H9 (cell line): ENCODE results near the gene ACSL4. TPM values are rescaled to one million over a fixed set of nuclear protein-coding genes. Genes with fewer than 3 reads are reported as not detected.

ENCODE experiments used
- DNase-seq: peaks from one replicate; pipeline ENCODE4 v3.0.0-alpha.2; 2017
- H2AFZ ChIP-seq: one replicate; pipeline ENCODE4 v1.6.1; 2013; ENCODE audit warnings: mild to moderate bottlenecking, low read length, control low read depth, moderate library complexity
- H2AK5ac ChIP-seq: 2 replicates; pipeline ENCODE4 v1.6.1; 2013; ENCODE audit warnings: low read length, control low read depth, mixed read lengths; ENCODE audit not compliant: insufficient read length
- H2BK120ac ChIP-seq: one replicate; pipeline ENCODE4 v1.6.1; 2013; ENCODE audit warnings: low read depth, mild to moderate bottlenecking, low read length, control low read depth, inconsistent platforms; ENCODE audit not compliant: poor library complexity, severe bottlenecking
- H2BK12ac ChIP-seq: 2 replicates; pipeline ENCODE4 v1.6.1; 2013; ENCODE audit warnings: low read length, control low read depth, mixed read lengths, low read depth; ENCODE audit not compliant: insufficient read length
- H2BK15ac ChIP-seq: 2 replicates; pipeline ENCODE4 v1.6.1; 2013; ENCODE audit warnings: low read depth, low read length, control low read depth
- H2BK20ac ChIP-seq: one replicate; pipeline ENCODE4 v1.6.1; 2013; ENCODE audit warnings: low read depth, mild to moderate bottlenecking, low read length, control low read depth, inconsistent platforms; ENCODE audit not compliant: poor library complexity, severe bottlenecking
- H2BK5ac ChIP-seq: 2 replicates; pipeline ENCODE4 v1.6.1; 2013; ENCODE audit warnings: low read length, control low read depth, mixed read lengths; ENCODE audit not compliant: insufficient read length
- H3K14ac ChIP-seq: 2 replicates; pipeline ENCODE4 v1.6.1; 2013; ENCODE audit warnings: low read length, control low read depth; ENCODE audit not compliant: insufficient read depth
- H3K18ac ChIP-seq: 2 replicates; pipeline ENCODE4 v1.6.1; 2013; ENCODE audit warnings: low read depth, mild to moderate bottlenecking, mixed read lengths, low read length, control low read depth; ENCODE audit not compliant: insufficient read length
- H3K23ac ChIP-seq: 2 replicates; pipeline ENCODE4 v1.6.1; 2013; ENCODE audit warnings: low read length, control low read depth, mixed read lengths, low read depth; ENCODE audit not compliant: insufficient read length
- H3K23me2 ChIP-seq: 2 replicates; pipeline ENCODE4 v1.6.1; 2013; ENCODE audit warnings: low read depth, mild to moderate bottlenecking, mixed read lengths, low read length, control low read depth; ENCODE audit not compliant: insufficient read length, poor library complexity, severe bottlenecking
- H3K27ac ChIP-seq: 2 replicates; pipeline ENCODE4 v1.5.1; 2013; ENCODE audit warnings: low read length, control low read depth, mixed read lengths, low read depth; ENCODE audit not compliant: insufficient read length
- H3K27me3 ChIP-seq: 2 replicates; pipeline ENCODE4 v1.6.1; 2013; ENCODE audit warnings: low read length, control low read depth, inconsistent platforms; ENCODE audit not compliant: insufficient read depth
- H3K4ac ChIP-seq: 2 replicates; pipeline ENCODE4 v1.6.1; 2013; ENCODE audit warnings: low read depth, mild to moderate bottlenecking, control low read depth, inconsistent platforms, low read length, moderate library complexity
- H3K4me1 ChIP-seq: 2 replicates; pipeline ENCODE4 v1.6.1; 2013; ENCODE audit warnings: low read length, control low read depth, inconsistent platforms; ENCODE audit not compliant: insufficient read depth
- H3K4me2 ChIP-seq: 2 replicates; pipeline ENCODE4 v1.6.1; 2013; ENCODE audit warnings: low read length, control low read depth, mixed read lengths; ENCODE audit not compliant: insufficient read length, insufficient read depth
- H3K56ac ChIP-seq: 2 replicates; pipeline ENCODE4 v1.6.1; 2013; ENCODE audit warnings: low read depth, mild to moderate bottlenecking, mixed read lengths, low read length, control low read depth; ENCODE audit not compliant: insufficient read length
- H3K79me1 ChIP-seq: 2 replicates; pipeline ENCODE4 v1.6.1; 2013; ENCODE audit warnings: low read depth, mild to moderate bottlenecking, moderate library complexity, low read length, control low read depth, inconsistent platforms; ENCODE audit not compliant: insufficient read depth, poor library complexity, severe bottlenecking
- H3K79me2 ChIP-seq: 2 replicates; pipeline ENCODE4 v1.6.1; 2013; ENCODE audit warnings: low read length, control low read depth, inconsistent platforms; ENCODE audit not compliant: insufficient read depth
- H3K9ac ChIP-seq: 2 replicates; pipeline ENCODE4 v1.6.1; 2013; ENCODE audit warnings: low read length, control low read depth, mixed read lengths; ENCODE audit not compliant: insufficient read length; ENCODE audit errors: extremely low read depth
- H3K9me3 ChIP-seq: one replicate; pipeline ENCODE4 v1.6.1; 2013; ENCODE audit warnings: low read depth, low read length, inconsistent platforms; ENCODE audit not compliant: control insufficient read depth
- H3T11ph ChIP-seq: one replicate; pipeline ENCODE4 v1.6.1; 2013; ENCODE audit warnings: mild to moderate bottlenecking, low read length, control low read depth, inconsistent platforms
- H4K20me1 ChIP-seq: one replicate; pipeline ENCODE4 v1.6.1; 2013; ENCODE audit not compliant: control insufficient read depth, insufficient read length, insufficient read depth
- H4K5ac ChIP-seq: 2 replicates; pipeline ENCODE4 v1.6.1; 2013; ENCODE audit warnings: low read depth, mild to moderate bottlenecking, mixed read lengths, low read length, control low read depth; ENCODE audit not compliant: insufficient read length
- H4K8ac ChIP-seq: replicated peaks from 2 replicates; pipeline ENCODE4 v1.6.1; 2013; ENCODE audit warnings: low read length, control low read depth, mixed read lengths, low read depth; ENCODE audit not compliant: insufficient read length
- H4K91ac ChIP-seq: 2 replicates; pipeline ENCODE4 v1.6.1; 2013; ENCODE audit warnings: low read depth, mild to moderate bottlenecking, moderate library complexity, mixed read lengths, low read length, control low read depth; ENCODE audit not compliant: insufficient read length
- H3K27ac Mint-ChIP-seq, 3 experiments: 2 replicates in 2 of 3; 3 replicates in 1 of 3; pipeline ENCODE4 v1.8.0; 2020 to 2021; ENCODE audit warnings: mixed read lengths in 3 of 3, mild to moderate bottlenecking in 1 of 3, moderate library complexity in 1 of 3
- H3K27me3 Mint-ChIP-seq: 2 replicates; pipeline ENCODE4 v1.8.0; 2021; ENCODE audit warnings: low read depth, mild to moderate bottlenecking, moderate library complexity, mixed read lengths
- H3K36me3 Mint-ChIP-seq, 3 experiments: 2 replicates in 2 of 3; 3 replicates in 1 of 3; pipeline ENCODE4 v1.8.0; 2020 to 2021; ENCODE audit warnings: low read depth in 3 of 3, mixed read lengths in 3 of 3; ENCODE audit not compliant: insufficient read depth in 1 of 3
- H3K4me1 Mint-ChIP-seq, 2 experiments: 2 replicates each; pipeline ENCODE4 v1.8.0; 2020; ENCODE audit warnings: mixed read lengths in 2 of 2
- H3K4me3 Mint-ChIP-seq, 2 experiments: 2 replicates in 1 of 2; 3 replicates in 1 of 2; pipeline ENCODE4 v1.8.0; 2020 to 2021; ENCODE audit warnings: mild to moderate bottlenecking in 2 of 2, mixed read lengths in 2 of 2, moderate library complexity in 1 of 2
- H3K9me3 Mint-ChIP-seq, 2 experiments: 2 replicates in 1 of 2; 3 replicates in 1 of 2; pipeline ENCODE4 v1.8.0; 2020; ENCODE audit warnings: mild to moderate bottlenecking in 2 of 2, mixed read lengths in 2 of 2, moderate library complexity in 1 of 2
- CTCF ChIP-seq: fragments of 200-600 bp; sonication (generic); conservative IDR thresholded peaks from 3 replicates; pipeline ENCODE4 v1.8.0; 2021; ENCODE audit warnings: antibody characterized with exemption, mild to moderate bottlenecking
- WGBS: extraction: QIAGEN DNeasy Blood & Tissue Kit; methylation state at CpG from one replicate; pipeline ENCODE4 v1.1.7; 2013; ENCODE audit warnings: missing lambda C conversion rate, low lambda C conversion rate, mixed read lengths; ENCODE audit not compliant: insufficient read length; ENCODE audit errors: extremely low coverage; 5-methylcytosine and 5-hydroxymethylcytosine counted together
- total RNA-seq: library from RNA; stranded (reverse); gene quantifications from 2 replicates; pipeline ENCODE4 v1.2.1, GENCODE V29; 2021

ACSL4 gene
- total RNA-seq, 1 experiment from 2014 or later: 41.6 TPM

DNA sequence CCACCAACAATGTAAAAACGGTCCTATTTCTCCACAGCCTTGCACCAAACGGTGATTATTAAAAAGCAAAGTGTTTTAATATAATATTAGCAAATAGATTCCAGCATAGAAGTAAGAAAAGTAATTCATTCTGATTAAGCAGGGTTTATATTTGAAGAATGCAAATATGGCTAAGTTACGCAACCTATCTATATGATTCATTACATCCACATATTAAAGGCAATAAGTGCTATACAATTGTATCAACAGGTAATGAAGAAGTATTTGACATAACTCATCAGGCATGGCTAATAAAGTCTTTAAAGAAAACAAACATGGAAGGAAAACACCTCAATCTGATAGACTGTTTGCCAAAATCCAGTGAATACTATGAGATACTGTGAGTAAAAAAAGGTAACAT, 137.0 kb downstream of the ACSL4 start:
- Mint-ChIP-seq H3K27ac (no peak overlapping the region), H3K4me3 (no peak overlapping the region), H3K9me3 (no peaks in the 10 kb centered on the region), H3K36me3 (no peaks in the 10 kb centered on the region), H3K4me1 (peaks cover 6 to 14% of the 10 kb centered on the region in 2 experiments), H3K27me3 (peaks cover 5% of the 10 kb centered on the region; the same call in 1 of the 2 replicates)
- DNase-seq: no peak
- no peak overlapping the region for H4K5ac ChIP-seq
- no peak overlapping the region for H4K91ac ChIP-seq
- H2AFZ ChIP-seq: no peak overlapping the region
- H3K27me3 ChIP-seq: no peaks in the 10 kb centered on the region
- no peak overlapping the region for H3K23ac ChIP-seq
- H2BK15ac ChIP-seq: no peak overlapping the region
- no peaks in the 10 kb centered on the region for H3K79me1 ChIP-seq
- no peak overlapping the region for H2BK120ac ChIP-seq
- no peak overlapping the region for H3K27ac ChIP-seq
- WGBS: no CpG with 5 or more reads among the region's 3 CpGs
- no peaks in the 10 kb centered on the region for H3K9me3 ChIP-seq
- no peak overlapping the region for H4K8ac ChIP-seq
- no peaks in the 10 kb centered on the region for H4K20me1 ChIP-seq
- no peak overlapping the region for H3K4me2 ChIP-seq
- no peaks in the 10 kb centered on the region for H3K23me2 ChIP-seq
- no peak overlapping the region for H3K14ac ChIP-seq
- H2AK5ac ChIP-seq: no peak overlapping the region
- H3K79me2 ChIP-seq: no peaks in the 10 kb centered on the region
- no peak overlapping the region for H2BK5ac ChIP-seq
- TF ChIP-seq CTCF: no peak
- no peak overlapping the region for H3K4ac ChIP-seq
- no peak overlapping the region for H2BK12ac ChIP-seq
- H3T11ph ChIP-seq: no peak overlapping the region
- no peak overlapping the region for H3K56ac ChIP-seq
- H3K9ac ChIP-seq: no peak overlapping the region
- H3K4me1 ChIP-seq: no peaks in the 10 kb centered on the region; the same call in 1 of the 2 replicates
- no peak overlapping the region for H2BK20ac ChIP-seq
- no peak overlapping the region for H3K18ac ChIP-seq

Other genes with a start within 250 kb of the ACSL4 start
- gene NXT2, start 196.4 kb downstream of the ACSL4 start, total RNA-seq: 20.3 TPM in 2 replicates
- gene KCNE5, start 108.1 kb downstream of the ACSL4 start, total RNA-seq: 3.6 and 3.7 TPM in 2 replicates